B cell (primary cell): ENCODE results near the gene POU3F3. TPM values are rescaled to one million over a fixed set of nuclear protein-coding genes. Genes with fewer than 3 reads are reported as not detected.

Experiments used
- ATAC-seq: fragments of 200-7000 bp; cut with Tn5 transposase; one replicate; pipeline ENCODE4 v1.10.0; 2021; ENCODE audit warnings: low read depth, mild to moderate bottlenecking, moderate number of reproducible peaks, moderate library complexity
- CTCF ChIA-PET: fragments of 350-600 bp; sonication (Branson Sonifier 250); formaldehyde crosslinking; loops from one replicate; lab custom pipeline; 2021; ENCODE audit warnings: antibody characterized with exemption, inconsistent platforms; lab: Charles Lee
- POLR2A ChIA-PET: fragments of 350-600 bp; sonication (Branson Sonifier 250); formaldehyde crosslinking; loops from one replicate; lab custom pipeline; 2021; ENCODE audit warnings: antibody characterized with exemption; lab: Charles Lee
- DNase-seq: peaks from one replicate; pipeline ENCODE4 v3.0.0; 2013
- H2AFZ ChIP-seq: 2 replicates; pipeline ENCODE4 v1.6.1; 2012; ENCODE audit warnings: mild to moderate bottlenecking, low read depth, low read length; ENCODE audit not compliant: insufficient read depth, poor library complexity, severe bottlenecking
- H3K27ac ChIP-seq, 2 donors: 1 replicate in 1 of 2; 2 replicates in 1 of 2; pipeline ENCODE4 v1.5.1; 2012 to 2013; ENCODE audit warnings: low read length in 2 of 2, mild to moderate bottlenecking in 2 of 2, moderate library complexity in 1 of 2
- H3K27me3 ChIP-seq, 4 experiments: fragments of 200-600 bp in 1 of 4; sonication (generic) in 1 of 4; replicated peaks in 1 of 4; 1 replicate in 2 of 4; 2 replicates in 2 of 4; pipeline versions ENCODE4 v1.6.1 to v1.7.0; 2013 to 2016; ENCODE audit warnings: low read length in 3 of 4, mild to moderate bottlenecking in 2 of 4, mixed read lengths in 1 of 4, moderate library complexity in 1 of 4; ENCODE audit not compliant: insufficient read depth in 4 of 4, control insufficient read depth in 3 of 4; ENCODE audit errors: control extremely low read depth in 1 of 4
- H3K36me3 ChIP-seq, 2 experiments: replicated peaks in 1 of 2; 1 replicate in 1 of 2; 2 replicates in 1 of 2; pipeline versions ENCODE4 v1.6.1 to v1.7.1; 2013; ENCODE audit warnings: low read length in 1 of 2; ENCODE audit not compliant: insufficient read depth in 2 of 2, control insufficient read depth in 1 of 2; ENCODE audit errors: control extremely low read depth in 1 of 2, extremely low read depth in 1 of 2
- H3K4me1 ChIP-seq, 2 donors: fragments of 200-600 bp in 1 of 2; sonication (generic) in 1 of 2; 1 replicate in 1 of 2; 2 replicates in 1 of 2; pipeline versions ENCODE4 v1.5.1 to v1.6.1; 2013 to 2017; ENCODE audit warnings: low read length in 2 of 2; ENCODE audit not compliant: control insufficient read depth in 2 of 2, insufficient read depth in 2 of 2
- H3K4me2 ChIP-seq: replicated peaks from 2 replicates; pipeline ENCODE3; 2012; ENCODE audit warnings: mild to moderate bottlenecking, low read depth, low read length; ENCODE audit not compliant: poor library complexity, severe bottlenecking
- H3K4me3 ChIP-seq, 5 experiments: fragments of 200-600 bp in 1 of 5; sonication (generic) in 1 of 5; 1 replicate in 3 of 5; 2 replicates in 2 of 5; pipeline versions ENCODE4 v1.5.1 to v1.7.0; 2011 to 2016; ENCODE audit warnings: low read length in 4 of 5, mild to moderate bottlenecking in 4 of 5, low read depth in 2 of 5, control low read depth in 1 of 5, moderate library complexity in 1 of 5; ENCODE audit not compliant: insufficient read depth in 1 of 5; ENCODE audit errors: control extremely low read depth in 1 of 5, extremely low read depth in 1 of 5
- H3K79me2 ChIP-seq: fragments of 200-600 bp; sonication (generic); one replicate; pipeline ENCODE4 v1.6.0; 2016; ENCODE audit warnings: low read length; ENCODE audit not compliant: control insufficient read depth, insufficient read depth
- H3K9ac ChIP-seq: fragments of 200-600 bp; sonication (generic); 2 replicates; pipeline ENCODE4 v1.6.1; 2017; ENCODE audit warnings: mild to moderate bottlenecking, low read length, moderate library complexity
- H3K9me3 ChIP-seq, 3 donors: one replicate each; pipeline versions ENCODE4 v1.6.1 to v1.7.1; 2013; ENCODE audit warnings: low read length in 2 of 3; ENCODE audit not compliant: control insufficient read depth in 2 of 3, insufficient read depth in 1 of 3; ENCODE audit errors: control extremely low read depth in 1 of 3
- H4K20me1 ChIP-seq: 2 replicates; pipeline ENCODE4 v1.6.0; 2012; ENCODE audit warnings: mild to moderate bottlenecking, low read length; ENCODE audit not compliant: insufficient read depth, control insufficient read depth, poor library complexity, severe bottlenecking
- H3K27ac Mint-ChIP-seq: one replicate; pipeline ENCODE4 v1.8.0; 2021; ENCODE audit warnings: mixed read lengths
- H3K27me3 Mint-ChIP-seq: one replicate; pipeline ENCODE4 v1.8.0; 2021; ENCODE audit warnings: mixed read lengths
- H3K4me1 Mint-ChIP-seq: one replicate; pipeline ENCODE4 v1.8.0; 2021; ENCODE audit warnings: mixed read lengths
- H3K4me3 Mint-ChIP-seq: one replicate; pipeline ENCODE4 v1.8.0; 2021; ENCODE audit warnings: mixed read lengths
- H3K9me3 Mint-ChIP-seq: one replicate; pipeline ENCODE4 v1.8.0; 2022; ENCODE audit warnings: mixed read lengths; ENCODE audit not compliant: insufficient read depth
- CTCF ChIP-seq: fragments of 200-600 bp; IDR thresholded peaks from one replicate; pipeline ENCODE4 v1.8.0; 2022; ENCODE audit warnings: antibody characterized with exemption, mild to moderate bottlenecking
- EZH2 ChIP-seq: IDR thresholded peaks from 2 replicates; pipeline ENCODE4 v1.6.1; 2012; ENCODE audit warnings: borderline replicate concordance, low read depth, mild to moderate bottlenecking, moderate library complexity, low read length; ENCODE audit not compliant: insufficient read depth, poor library complexity, severe bottlenecking
- WGBS: methylation state at CpG from one replicate; pipeline ENCODE4 v1.1.5; 2013; ENCODE audit warnings: missing lambda C conversion rate; ENCODE audit not compliant: insufficient coverage; 5-methylcytosine and 5-hydroxymethylcytosine counted together
- intact Hi-C: fragments of 100-400 bp; cut with micrococcal nuclease; formaldehyde crosslinking; loops from one replicate; pipeline ENCODE4 v1.10.0; 2022
- polyA plus RNA-seq: library from polyadenylated mRNA; depleted of rRNA; stranded (reverse); fragments of >200 nt; gene quantifications from 2 replicates; pipeline ENCODE4 v1.2.3, GENCODE V29; 2012
- total RNA-seq, 2 donors: library from RNA; stranded (reverse); fragments of 120-200 nt in 1 of 2; gene quantifications; 1 replicate in 1 of 2; 2 replicates in 1 of 2; pipeline versions ENCODE4 v1.2.3 to v1.2.4, GENCODE V29; 2013 to 2022

Gene POU3F3
- total and polyA plus RNA-seq, 2 donors (not counting 1 experiment from before 2014, with no cell fraction given) = 0.03 to 0.12 TPM

- H3K79me2 ChIP-seq = no peaks in the 10 kb centered on the region
- ATAC-seq (no peak), DNase-seq (peak; percentile 23)
- no CpG with 5 or more reads among the region's 4 CpGs for WGBS
- H3K4me1 ChIP-seq = peaks cover 33 to 51% of the 10 kb centered on the region in 2 donors
- H3K4me2 ChIP-seq = no peak overlapping the region
- H3K36me3 ChIP-seq = no peaks in the 10 kb centered on the region
- H3K27me3 Mint-ChIP-seq = peaks cover 74% of the 10 kb centered on the region
- H3K27ac Mint-ChIP-seq = no peak overlapping the region
- peaks cover 5 to 88% (median 81%) of the 10 kb centered on the region in 4 experiments for H3K27me3 ChIP-seq
- H3K4me1 Mint-ChIP-seq = peaks cover 24% of the 10 kb centered on the region
- no peak overlapping the region for H2AFZ ChIP-seq
- TF ChIP-seq EZH2 (no peak), CTCF (no peak)
- H3K9me3 Mint-ChIP-seq = peaks cover 2% of the 10 kb centered on the region
- no peak overlapping the region for H3K27ac ChIP-seq
- H3K4me3 ChIP-seq = no peak overlapping the region
- ChIA-PET CTCF (interaction anchor here (0.6 to 1.9 kb wide), 3 partner anchors 11 to 116 kb away, joined by 3 to 5 read pairs (median 3); no protein-coding TSS in a partner anchor), POLR2A (interaction anchor here (1.2 kb wide), 1 partner anchor 8 kb away, joined by 3 read pairs; no protein-coding TSS in a partner anchor)
- H3K4me3 Mint-ChIP-seq = no peak overlapping the region
- no peak overlapping the region for H3K9ac ChIP-seq
- intact Hi-C loops = no loop called here
- no peaks in the 10 kb centered on the region for H4K20me1 ChIP-seq
- H3K9me3 ChIP-seq = peaks cover 15 to 41% (median 24%) of the 10 kb centered on the region in 3 donors
Measured at GRCh38 chr2:104860451-104860790, 6.5 kb downstream of the POU3F3 start.

GRCh38 chr2:104861351-104862057 lies 7.6 kb downstream of the POU3F3 start:
- no peak overlapping the region for H2AFZ ChIP-seq
- H3K9me3 ChIP-seq = peaks cover 15 to 41% (median 24%) of the 10 kb centered on the region in 3 donors
- intact Hi-C loops = no loop called here
- POLR2A ChIA-PET = interaction anchor here (1.2 kb wide), 1 partner anchor 9 kb away, joined by 3 read pairs; no protein-coding TSS in a partner anchor
- no peak for TF ChIP-seq EZH2
- TF ChIP-seq CTCF = no peak
- no peak overlapping the region for H3K9ac ChIP-seq
- CTCF ChIA-PET = interaction anchor here (0.8 to 1.9 kb wide), 5 partner anchors 11 to 13 kb away, joined by 3 to 5 read pairs (median 3); no protein-coding TSS in a partner anchor
- Mint-ChIP-seq H3K4me1 (peaks cover 22% of the 10 kb centered on the region), H3K27ac (peak overlapping the region; percentile 2), H3K4me3 (no peak overlapping the region), H3K9me3 (peaks cover 2% of the 10 kb centered on the region), H3K27me3 (peaks cover 81% of the 10 kb centered on the region)
- peak overlapping the region; percentile 40 for H3K4me2 ChIP-seq
- H3K4me1 ChIP-seq = peaks cover 31 to 49% of the 10 kb centered on the region in 2 donors
- no peaks in the 10 kb centered on the region for H3K36me3 ChIP-seq
- ATAC-seq (no peak), DNase-seq (peak; percentile 32)
- H3K27ac ChIP-seq = no peak overlapping the region
- no peaks in the 10 kb centered on the region for H4K20me1 ChIP-seq
- H3K79me2 ChIP-seq = no peaks in the 10 kb centered on the region
- peaks cover 5 to 95% (median 89%) of the 10 kb centered on the region in 4 experiments for H3K27me3 ChIP-seq
- H3K4me3 ChIP-seq = no peak overlapping the region
- 15% methylated on average over 9 of the region's 11 CpGs for WGBS
